A673 (cell line): ENCODE results near the gene CLIC6. TPM values are rescaled to one million over a fixed set of nuclear protein-coding genes. Genes with fewer than 3 reads are reported as not detected.

Source experiments
- BruUV-seq: library from RNA; stranded (reverse); fragments of 400-500 nt; replicated peaks from 2 replicates; lab custom pipeline; 2021; lab: Mats Ljungman, UMichigan
- CTCF ChIA-PET: fragments of 300-600 bp; sonication (Branson Sonifier 250); formaldehyde crosslinking; loops from one replicate; lab custom pipeline; 2022; ENCODE audit warnings: antibody characterized with exemption; lab: Charles Lee
- POLR2A ChIA-PET: fragments of 300-600 bp; sonication (Branson Sonifier 250); formaldehyde crosslinking; loops from one replicate; lab custom pipeline; 2022; ENCODE audit warnings: antibody characterized with exemption; ENCODE audit not compliant: low non-redundant PET; lab: Charles Lee
- DNase-seq: peaks from one replicate; pipeline ENCODE4 v3.0.0-alpha.2; 2015; ENCODE audit warnings: low spot score
- H3K27ac ChIP-seq: fragments of 200-600 bp; sonication (generic); 2 replicates; pipeline ENCODE4 v1.5.1; 2016; ENCODE audit warnings: mixed run types, low read depth, mild to moderate bottlenecking, mixed read lengths, antibody characterized with exemption, low read length; ENCODE audit not compliant: poor library complexity, severe bottlenecking
- H3K27me3 ChIP-seq: fragments of 200-600 bp; sonication (generic); replicated peaks from 2 replicates; pipeline ENCODE4 v1.6.1; 2017; ENCODE audit warnings: mixed run types, low read depth, mild to moderate bottlenecking, mixed read lengths, antibody characterized with exemption, low read length; ENCODE audit not compliant: insufficient read depth, poor library complexity
- H3K36me3 ChIP-seq: fragments of 200-600 bp; sonication (generic); 2 replicates; pipeline ENCODE4 v1.6.1; 2016; ENCODE audit warnings: mixed run types, mild to moderate bottlenecking, mixed read lengths, antibody characterized with exemption, low read length; ENCODE audit not compliant: insufficient read depth, poor library complexity, severe bottlenecking
- H3K4me1 ChIP-seq: fragments of 200-600 bp; sonication (generic); 2 replicates; pipeline ENCODE4 v1.6.1; 2017; ENCODE audit warnings: mixed run types, mild to moderate bottlenecking, mixed read lengths, antibody characterized with exemption, low read length; ENCODE audit not compliant: insufficient read depth, poor library complexity, severe bottlenecking
- H3K4me3 ChIP-seq: fragments of 200-600 bp; sonication (generic); 2 replicates; pipeline ENCODE4 v1.5.1; 2016; ENCODE audit warnings: low read depth, mixed run types, mild to moderate bottlenecking, mixed read lengths, low read length; ENCODE audit not compliant: poor library complexity, severe bottlenecking
- H3K9me3 ChIP-seq: fragments of 200-600 bp; sonication (generic); 2 replicates; pipeline ENCODE4 v1.6.1; 2016; ENCODE audit warnings: mixed run types, low read depth, mild to moderate bottlenecking, mixed read lengths, antibody characterized with exemption, low read length; ENCODE audit not compliant: poor library complexity, severe bottlenecking
- CTCF ChIP-seq: fragments of 300-800, 200-600 bp; sonication (generic); conservative IDR thresholded peaks from 2 replicates; pipeline ENCODE4 v1.5.1; 2017; ENCODE audit warnings: low read depth, mild to moderate bottlenecking, antibody characterized with exemption, low read length, moderate library complexity, mixed read lengths
- EZH2 ChIP-seq: fragments of 200-600 bp; sonication (generic); IDR thresholded peaks from 2 replicates; pipeline ENCODE4 v1.6.1; 2017; ENCODE audit warnings: borderline replicate concordance, low read depth, mild to moderate bottlenecking, mixed read lengths, antibody characterized with exemption, low read length; ENCODE audit not compliant: poor library complexity, severe bottlenecking
- intact Hi-C: fragments of 100-400 bp; cut with micrococcal nuclease; formaldehyde crosslinking; loops from one replicate; pipeline ENCODE4 v1.10.0; 2022; ENCODE audit not compliant: unreplicated experiment
- total RNA-seq: library from RNA; stranded (reverse); gene quantifications from 2 replicates; pipeline ENCODE4 v1.2.3, GENCODE V29; 2021

The CLIC6 gene
- total RNA-seq, 1 experiment from 2014 or later, result not detected

GRCh38 chr21:34623516-34623915 is 45.3 kb upstream of the CLIC6 start:
- intact Hi-C loops, result no loop called here
- H3K36me3 ChIP-seq, result no peaks in the 10 kb centered on the region
- POLR2A ChIA-PET, result no interaction called here
- peaks cover 32% of the 10 kb centered on the region for H3K27me3 ChIP-seq
- TF ChIP-seq CTCF (no peak), EZH2 (no peak)
- no peak overlapping the region for H3K27ac ChIP-seq
- no TSS peak for BruUV-seq
- CTCF ChIA-PET, result no interaction called here
- no peak overlapping the region for H3K4me3 ChIP-seq
- H3K4me1 ChIP-seq, result no peaks in the 10 kb centered on the region
- DNase-seq, result no peak
- H3K9me3 ChIP-seq, result no peaks in the 10 kb centered on the region

- no TSS peak for BruUV-seq
- no peak for DNase-seq
- Histone ChIP-seq H3K27ac (no peak overlapping the region), H3K27me3 (peaks cover 19% of the 10 kb centered on the region), H3K9me3 (no peaks in the 10 kb centered on the region), H3K4me3 (no peak overlapping the region), H3K36me3 (no peaks in the 10 kb centered on the region), H3K4me1 (no peaks in the 10 kb centered on the region)
- intact Hi-C loops, result no loop called here
- POLR2A ChIA-PET, result interaction anchor here (0.6 kb wide), 1 partner anchor 57 kb away, joined by 6 read pairs; no protein-coding TSS in a partner anchor
- TF ChIP-seq EZH2, result no peak
- TF ChIP-seq CTCF, result no peak
- CTCF ChIA-PET, result interaction anchor here (0.7 kb wide), 1 partner anchor 10 kb away, joined by 5 read pairs; the partner anchor contains the start of gene RCAN1
Observed at GRCh38 chr21:34625030-34625593, 43.7 kb upstream of the CLIC6 start.

- Histone ChIP-seq H3K27me3 (peaks cover 12% of the 10 kb centered on the region), H3K27ac (no peak overlapping the region), H3K36me3 (no peaks in the 10 kb centered on the region), H3K4me3 (no peak overlapping the region), H3K4me1 (no peaks in the 10 kb centered on the region), H3K9me3 (no peaks in the 10 kb centered on the region)
- ChIA-PET CTCF (no interaction called here), POLR2A (no interaction called here)
- intact Hi-C loops, result no loop called here
- TF ChIP-seq CTCF (no peak), EZH2 (no peak)
- no peak for DNase-seq
- no TSS peak for BruUV-seq
Observed at GRCh38 chr21:34626131-34626530, 42.7 kb upstream of the CLIC6 start.
